Measurements from ENCODE around the gene STK36.
A peak's percentile ranks its signal among the peaks of the same experiment; 100 is the strongest.

DNA sequence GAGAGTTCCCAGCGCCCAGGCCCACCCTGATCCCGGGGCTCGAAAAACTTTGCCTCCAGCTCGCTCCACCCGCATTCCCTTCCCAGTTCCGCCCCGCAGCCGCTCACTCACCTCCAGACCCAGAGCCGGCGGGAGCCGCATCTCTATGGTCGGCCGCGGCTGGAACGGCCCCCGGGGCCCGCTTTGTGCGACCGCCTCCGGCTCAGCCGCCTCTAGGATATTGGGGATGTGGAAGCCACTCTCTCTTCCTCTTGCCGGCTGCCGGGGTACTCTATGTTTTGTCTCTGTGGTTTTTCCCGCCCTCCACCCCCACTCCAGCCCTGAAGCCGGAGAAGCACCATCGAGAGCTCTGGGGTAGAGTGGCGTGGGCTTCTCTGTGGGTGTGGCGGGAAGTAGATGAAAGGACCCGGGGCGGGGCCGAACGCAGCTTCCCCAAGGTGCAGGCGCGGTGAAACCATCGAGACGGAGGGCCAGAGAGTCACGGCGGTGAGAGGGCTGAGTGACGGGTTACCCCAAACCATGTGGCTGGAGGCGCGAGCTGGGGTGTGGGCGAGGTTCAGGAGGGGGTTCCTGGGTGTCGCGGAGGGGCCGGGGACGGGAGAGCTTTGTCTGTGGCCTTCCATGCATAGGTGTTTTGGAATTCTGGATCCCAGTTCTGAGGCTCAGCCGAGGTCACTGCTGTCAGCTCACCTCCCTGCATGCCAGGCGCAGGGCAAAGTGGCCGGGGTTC, 12.5 kb upstream of the STK36 start, which contains the start of the genes BCS1L and ZNF142:
- TF ChIP-seq, protein P1, sequence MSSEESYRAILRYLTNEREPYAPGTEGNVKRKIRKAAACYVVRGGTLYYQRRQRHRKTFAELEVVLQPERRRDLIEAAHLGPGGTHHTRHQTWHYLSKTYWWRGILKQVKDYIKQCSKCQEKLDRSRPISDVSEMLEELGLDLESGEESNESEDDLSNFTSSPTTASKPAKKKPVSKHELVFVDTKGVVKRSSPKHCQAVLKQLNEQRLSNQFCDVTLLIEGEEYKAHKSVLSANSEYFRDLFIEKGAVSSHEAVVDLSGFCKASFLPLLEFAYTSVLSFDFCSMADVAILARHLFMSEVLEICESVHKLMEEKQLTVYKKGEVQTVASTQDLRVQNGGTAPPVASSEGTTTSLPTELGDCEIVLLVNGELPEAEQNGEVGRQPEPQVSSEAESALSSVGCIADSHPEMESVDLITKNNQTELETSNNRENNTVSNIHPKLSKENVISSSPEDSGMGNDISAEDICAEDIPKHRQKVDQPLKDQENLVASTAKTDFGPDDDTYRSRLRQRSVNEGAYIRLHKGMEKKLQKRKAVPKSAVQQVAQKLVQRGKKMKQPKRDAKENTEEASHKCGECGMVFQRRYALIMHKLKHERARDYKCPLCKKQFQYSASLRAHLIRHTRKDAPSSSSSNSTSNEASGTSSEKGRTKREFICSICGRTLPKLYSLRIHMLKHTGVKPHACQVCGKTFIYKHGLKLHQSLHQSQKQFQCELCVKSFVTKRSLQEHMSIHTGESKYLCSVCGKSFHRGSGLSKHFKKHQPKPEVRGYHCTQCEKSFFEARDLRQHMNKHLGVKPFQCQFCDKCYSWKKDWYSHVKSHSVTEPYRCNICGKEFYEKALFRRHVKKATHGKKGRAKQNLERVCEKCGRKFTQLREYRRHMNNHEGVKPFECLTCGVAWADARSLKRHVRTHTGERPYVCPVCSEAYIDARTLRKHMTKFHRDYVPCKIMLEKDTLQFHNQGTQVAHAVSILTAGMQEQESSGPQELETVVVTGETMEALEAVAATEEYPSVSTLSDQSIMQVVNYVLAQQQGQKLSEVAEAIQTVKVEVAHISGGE (CRISPR knock-in tag; IDR thresholded peaks at IDR 0.05) = no peak
- TF ChIP-seq, protein P2, sequence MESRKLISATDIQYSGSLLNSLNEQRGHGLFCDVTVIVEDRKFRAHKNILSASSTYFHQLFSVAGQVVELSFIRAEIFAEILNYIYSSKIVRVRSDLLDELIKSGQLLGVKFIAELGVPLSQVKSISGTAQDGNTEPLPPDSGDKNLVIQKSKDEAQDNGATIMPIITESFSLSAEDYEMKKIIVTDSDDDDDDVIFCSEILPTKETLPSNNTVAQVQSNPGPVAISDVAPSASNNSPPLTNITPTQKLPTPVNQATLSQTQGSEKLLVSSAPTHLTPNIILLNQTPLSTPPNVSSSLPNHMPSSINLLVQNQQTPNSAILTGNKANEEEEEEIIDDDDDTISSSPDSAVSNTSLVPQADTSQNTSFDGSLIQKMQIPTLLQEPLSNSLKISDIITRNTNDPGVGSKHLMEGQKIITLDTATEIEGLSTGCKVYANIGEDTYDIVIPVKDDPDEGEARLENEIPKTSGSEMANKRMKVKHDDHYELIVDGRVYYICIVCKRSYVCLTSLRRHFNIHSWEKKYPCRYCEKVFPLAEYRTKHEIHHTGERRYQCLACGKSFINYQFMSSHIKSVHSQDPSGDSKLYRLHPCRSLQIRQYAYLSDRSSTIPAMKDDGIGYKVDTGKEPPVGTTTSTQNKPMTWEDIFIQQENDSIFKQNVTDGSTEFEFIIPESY (IDR thresholded peaks at IDR 0.05) = no peak
- TF ChIP-seq, protein P3, sequence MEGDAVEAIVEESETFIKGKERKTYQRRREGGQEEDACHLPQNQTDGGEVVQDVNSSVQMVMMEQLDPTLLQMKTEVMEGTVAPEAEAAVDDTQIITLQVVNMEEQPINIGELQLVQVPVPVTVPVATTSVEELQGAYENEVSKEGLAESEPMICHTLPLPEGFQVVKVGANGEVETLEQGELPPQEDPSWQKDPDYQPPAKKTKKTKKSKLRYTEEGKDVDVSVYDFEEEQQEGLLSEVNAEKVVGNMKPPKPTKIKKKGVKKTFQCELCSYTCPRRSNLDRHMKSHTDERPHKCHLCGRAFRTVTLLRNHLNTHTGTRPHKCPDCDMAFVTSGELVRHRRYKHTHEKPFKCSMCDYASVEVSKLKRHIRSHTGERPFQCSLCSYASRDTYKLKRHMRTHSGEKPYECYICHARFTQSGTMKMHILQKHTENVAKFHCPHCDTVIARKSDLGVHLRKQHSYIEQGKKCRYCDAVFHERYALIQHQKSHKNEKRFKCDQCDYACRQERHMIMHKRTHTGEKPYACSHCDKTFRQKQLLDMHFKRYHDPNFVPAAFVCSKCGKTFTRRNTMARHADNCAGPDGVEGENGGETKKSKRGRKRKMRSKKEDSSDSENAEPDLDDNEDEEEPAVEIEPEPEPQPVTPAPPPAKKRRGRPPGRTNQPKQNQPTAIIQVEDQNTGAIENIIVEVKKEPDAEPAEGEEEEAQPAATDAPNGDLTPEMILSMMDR (IDR thresholded peaks at IDR 0.05 in 2 of 3, conservative IDR thresholded peaks at IDR 0.05 in 1 of 3; ENCODE audit: control insufficient read depth in 2 of 3, extremely low read depth in 1 of 3, insufficient read depth in 1 of 3, low read depth in 3 of 3, low read length in 3 of 3) = no peak
- TF ChIP-seq, protein P4, sequence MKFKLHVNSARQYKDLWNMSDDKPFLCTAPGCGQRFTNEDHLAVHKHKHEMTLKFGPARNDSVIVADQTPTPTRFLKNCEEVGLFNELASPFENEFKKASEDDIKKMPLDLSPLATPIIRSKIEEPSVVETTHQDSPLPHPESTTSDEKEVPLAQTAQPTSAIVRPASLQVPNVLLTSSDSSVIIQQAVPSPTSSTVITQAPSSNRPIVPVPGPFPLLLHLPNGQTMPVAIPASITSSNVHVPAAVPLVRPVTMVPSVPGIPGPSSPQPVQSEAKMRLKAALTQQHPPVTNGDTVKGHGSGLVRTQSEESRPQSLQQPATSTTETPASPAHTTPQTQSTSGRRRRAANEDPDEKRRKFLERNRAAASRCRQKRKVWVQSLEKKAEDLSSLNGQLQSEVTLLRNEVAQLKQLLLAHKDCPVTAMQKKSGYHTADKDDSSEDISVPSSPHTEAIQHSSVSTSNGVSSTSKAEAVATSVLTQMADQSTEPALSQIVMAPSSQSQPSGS (IDR thresholded peaks at IDR 0.05; ENCODE audit: low read length) = no peak
- no peak for TF ChIP-seq KDM1A (IDR thresholded peaks at IDR 0.05; ENCODE audit: borderline replicate concordance)
- peak; percentile 57; the same call in 1 of the 2 replicates for TF ChIP-seq POLR2AphosphoS2 (IDR thresholded peaks at IDR 0.05; ENCODE audit: low read depth, low read length)
- TF ChIP-seq, protein P5, sequence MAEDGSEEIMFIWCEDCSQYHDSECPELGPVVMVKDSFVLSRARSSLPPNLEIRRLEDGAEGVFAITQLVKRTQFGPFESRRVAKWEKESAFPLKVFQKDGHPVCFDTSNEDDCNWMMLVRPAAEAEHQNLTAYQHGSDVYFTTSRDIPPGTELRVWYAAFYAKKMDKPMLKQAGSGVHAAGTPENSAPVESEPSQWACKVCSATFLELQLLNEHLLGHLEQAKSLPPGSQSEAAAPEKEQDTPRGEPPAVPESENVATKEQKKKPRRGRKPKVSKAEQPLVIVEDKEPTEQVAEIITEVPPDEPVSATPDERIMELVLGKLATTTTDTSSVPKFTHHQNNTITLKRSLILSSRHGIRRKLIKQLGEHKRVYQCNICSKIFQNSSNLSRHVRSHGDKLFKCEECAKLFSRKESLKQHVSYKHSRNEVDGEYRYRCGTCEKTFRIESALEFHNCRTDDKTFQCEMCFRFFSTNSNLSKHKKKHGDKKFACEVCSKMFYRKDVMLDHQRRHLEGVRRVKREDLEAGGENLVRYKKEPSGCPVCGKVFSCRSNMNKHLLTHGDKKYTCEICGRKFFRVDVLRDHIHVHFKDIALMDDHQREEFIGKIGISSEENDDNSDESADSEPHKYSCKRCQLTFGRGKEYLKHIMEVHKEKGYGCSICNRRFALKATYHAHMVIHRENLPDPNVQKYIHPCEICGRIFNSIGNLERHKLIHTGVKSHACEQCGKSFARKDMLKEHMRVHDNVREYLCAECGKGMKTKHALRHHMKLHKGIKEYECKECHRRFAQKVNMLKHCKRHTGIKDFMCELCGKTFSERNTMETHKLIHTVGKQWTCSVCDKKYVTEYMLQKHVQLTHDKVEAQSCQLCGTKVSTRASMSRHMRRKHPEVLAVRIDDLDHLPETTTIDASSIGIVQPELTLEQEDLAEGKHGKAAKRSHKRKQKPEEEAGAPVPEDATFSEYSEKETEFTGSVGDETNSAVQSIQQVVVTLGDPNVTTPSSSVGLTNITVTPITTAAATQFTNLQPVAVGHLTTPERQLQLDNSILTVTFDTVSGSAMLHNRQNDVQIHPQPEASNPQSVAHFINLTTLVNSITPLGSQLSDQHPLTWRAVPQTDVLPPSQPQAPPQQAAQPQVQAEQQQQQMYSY (CRISPR knock-in tag; IDR thresholded peaks at IDR 0.05) = no peak
- peak; percentile 40; the same call in 1 of the 2 replicates for TF ChIP-seq HCFC1 (IDR thresholded peaks at IDR 0.05; ENCODE audit: low read length)
- peak; percentile 74 for TF ChIP-seq POLR2AphosphoS5 (IDR thresholded peaks at IDR 0.05; ENCODE audit: low read length)
